Stomach (tissue), 4 donors: Measurements from ENCODE around the gene LRP1.

Experiments used
- EP300 ChIP-seq: sonication (generic); formaldehyde crosslinking; IDR thresholded peaks from one replicate; pipeline ENCODE4 v1.6.1; 2017; ENCODE audit warnings: antibody characterized with exemption
- POLR2A ChIP-seq, 4 donors: fragments of 450-650 bp; IDR thresholded peaks; one replicate each; pipeline ENCODE4 v1.6.1; 2016; ENCODE audit warnings: antibody characterized with exemption in 4 of 4, control low read depth in 2 of 4, mild to moderate bottlenecking in 1 of 4, moderate library complexity in 1 of 4
- POLR2AphosphoS5 ChIP-seq, 3 donors: sonication (generic); formaldehyde crosslinking; IDR thresholded peaks; one replicate each; pipeline ENCODE4 v1.6.1; 2016; ENCODE audit warnings: antibody characterized with exemption in 3 of 3

GRCh38 chr12:57135527-57136326 lies 7.4 kb downstream of the LRP1 start:
- TF ChIP-seq POLR2A (IDR thresholded peaks at IDR 0.05): no peak
- no peak for TF ChIP-seq POLR2AphosphoS5 (IDR thresholded peaks at IDR 0.05)
- no peak for TF ChIP-seq EP300
